ENCODE measurements around the gene TMEM191B.
"Not testable (repeated sequence)": the region's sequence is repeated elsewhere in the genome, so short reads cannot be mapped to it uniquely, and the experiment has no call there.

TMEM191B gene

GRCh38 chr22:18554280-18555256 is 27.0 kb downstream of the TMEM191B start:
- in situ Hi-C loops (cut with HindIII; ENCODE audit: low sequenced_read_pairs) = not testable (repeated sequence)

- in situ Hi-C loops (cut with HindIII; ENCODE audit: low sequenced_read_pairs) = not testable (repeated sequence)
These were observed 30.9 kb downstream of the TMEM191B start for GRCh38 chr22:18558516-18558915.

- in situ Hi-C loops (cut with HindIII; ENCODE audit: low sequenced_read_pairs) = not testable (repeated sequence)
These were observed 31.3 kb downstream of the TMEM191B start for GRCh38 chr22:18558939-18559338.

- in situ Hi-C loops (cut with HindIII; ENCODE audit: low sequenced_read_pairs) = not testable (repeated sequence)
These were observed 32.7 kb downstream of the TMEM191B start for GRCh38 chr22:18560099-18560974.

GRCh38 chr22:18570509-18571246 is 43.1 kb downstream of the TMEM191B start:
- in situ Hi-C loops (cut with HindIII; ENCODE audit: low sequenced_read_pairs) = not testable (repeated sequence)

GRCh38 chr22:18573483-18574164 is 46.0 kb downstream of the TMEM191B start:
- in situ Hi-C loops (cut with HindIII; ENCODE audit: low sequenced_read_pairs) = not testable (repeated sequence)

GRCh38 chr22:18574555-18574954 is 47.0 kb downstream of the TMEM191B start:
- in situ Hi-C loops (cut with HindIII; ENCODE audit: low sequenced_read_pairs) = not testable (repeated sequence)

GRCh38 chr22:18575686-18576085 is 48.1 kb downstream of the TMEM191B start:
- in situ Hi-C loops (cut with HindIII; ENCODE audit: low sequenced_read_pairs) = not testable (repeated sequence)

GRCh38 chr22:18577090-18577818 is 49.7 kb downstream of the TMEM191B start:
- in situ Hi-C loops (cut with HindIII; ENCODE audit: low sequenced_read_pairs) = not testable (repeated sequence)

GRCh38 chr22:18577847-18578246 is 50.2 kb downstream of the TMEM191B start:
- in situ Hi-C loops (cut with HindIII; ENCODE audit: low sequenced_read_pairs) = not testable (repeated sequence)
